ENCODE results near the gene GNG7.
"Not testable (repeated sequence)": the region's sequence is repeated elsewhere in the genome, so short reads cannot be mapped to it uniquely, and the experiment has no call there.

Gene GNG7

GRCh38 chr19:2609389-2610116 is 92.9 kb downstream of the GNG7 start:
- H3K4me1 Mint-ChIP-seq (ENCODE audit: low read depth) = peaks cover 34% of the 10 kb centered on the region
- H3K4me3 Mint-ChIP-seq = peak overlapping the region; percentile 57
- no peaks in the 10 kb centered on the region for H3K9me3 Mint-ChIP-seq
- H3K27ac Mint-ChIP-seq = no peak overlapping the region
- peaks cover 18% of the 10 kb centered on the region for H3K27me3 Mint-ChIP-seq (ENCODE audit: low read depth)
- H3K36me3 Mint-ChIP-seq (ENCODE audit: low read depth) = no peaks in the 10 kb centered on the region

DNA sequence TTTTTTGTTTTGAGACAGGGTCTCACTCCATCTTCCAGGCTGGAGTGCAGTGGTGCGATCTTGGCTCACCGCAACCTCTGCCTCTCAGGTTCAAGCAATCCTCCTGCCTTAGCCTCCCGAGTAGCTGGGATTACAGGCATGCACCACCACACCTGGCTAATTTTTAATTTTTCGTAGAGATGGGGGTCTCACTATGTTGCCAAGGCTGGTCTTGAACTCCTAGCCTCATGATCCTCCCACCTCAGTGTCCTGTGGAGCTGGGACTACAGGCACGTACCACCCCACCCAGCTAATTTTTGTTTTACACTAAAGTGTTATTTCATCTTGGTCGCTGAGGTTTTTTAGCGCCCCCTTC is 93.5 kb downstream of the GNG7 start:
- peak overlapping the region; percentile 13 for H3K4me3 Mint-ChIP-seq

DNA sequence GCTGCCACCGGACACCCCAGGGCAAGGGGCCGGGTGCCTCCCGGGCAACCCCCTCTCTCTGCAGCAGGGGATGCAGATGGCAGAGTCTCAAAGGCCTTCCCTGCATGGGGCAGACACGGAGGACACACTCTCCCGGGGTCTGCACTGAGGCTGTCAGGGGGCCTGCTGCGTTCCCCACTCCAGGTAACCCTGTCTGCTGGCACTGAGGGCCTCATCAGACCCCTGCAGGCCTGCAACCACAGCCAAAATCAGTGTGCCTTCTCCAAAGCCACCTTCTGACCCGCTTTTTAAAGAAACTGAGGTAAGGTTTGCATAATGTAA is 93.9 kb downstream of the GNG7 start:
- H3K27ac Mint-ChIP-seq = no peak overlapping the region
- H3K9me3 Mint-ChIP-seq = no peaks in the 10 kb centered on the region
- peaks cover 27% of the 10 kb centered on the region for H3K4me1 Mint-ChIP-seq (ENCODE audit: low read depth)
- no peak overlapping the region for H3K4me3 Mint-ChIP-seq
- H3K36me3 Mint-ChIP-seq (ENCODE audit: low read depth) = no peaks in the 10 kb centered on the region
- H3K27me3 Mint-ChIP-seq (ENCODE audit: low read depth) = peaks cover 18% of the 10 kb centered on the region

More for the DNA sequence above, 93.5 kb downstream of the GNG7 start:
- not testable (repeated sequence) for H3K27ac Mint-ChIP-seq; H3K36me3 Mint-ChIP-seq (ENCODE audit: low read depth); H3K9me3 Mint-ChIP-seq
- H3K4me1 Mint-ChIP-seq (ENCODE audit: low read depth) = peaks cover 31% of the 10 kb centered on the region
- H3K27me3 Mint-ChIP-seq (ENCODE audit: low read depth) = peaks cover 18% of the 10 kb centered on the region

GRCh38 chr19:2607712-2608601 is 94.5 kb downstream of the GNG7 start:
- Mint-ChIP-seq H3K4me3 (peak overlapping the region; percentile 67), H3K4me1 (ENCODE audit: low read depth) (peaks cover 23% of the 10 kb centered on the region), H3K9me3 (no peaks in the 10 kb centered on the region), H3K27ac (peak overlapping the region; percentile 51), H3K36me3 (ENCODE audit: low read depth) (no peaks in the 10 kb centered on the region), H3K27me3 (ENCODE audit: low read depth) (peaks cover 18% of the 10 kb centered on the region)

- not testable (repeated sequence) for H3K9me3 Mint-ChIP-seq; H3K4me3 Mint-ChIP-seq; H3K27ac Mint-ChIP-seq; H3K36me3 Mint-ChIP-seq (ENCODE audit: low read depth)
- H3K4me1 Mint-ChIP-seq (ENCODE audit: low read depth) = peaks cover 23% of the 10 kb centered on the region
- peaks cover 18% of the 10 kb centered on the region for H3K27me3 Mint-ChIP-seq (ENCODE audit: low read depth)
These were observed 95.7 kb downstream of the GNG7 start for GRCh38 chr19:2606774-2607173.

DNA sequence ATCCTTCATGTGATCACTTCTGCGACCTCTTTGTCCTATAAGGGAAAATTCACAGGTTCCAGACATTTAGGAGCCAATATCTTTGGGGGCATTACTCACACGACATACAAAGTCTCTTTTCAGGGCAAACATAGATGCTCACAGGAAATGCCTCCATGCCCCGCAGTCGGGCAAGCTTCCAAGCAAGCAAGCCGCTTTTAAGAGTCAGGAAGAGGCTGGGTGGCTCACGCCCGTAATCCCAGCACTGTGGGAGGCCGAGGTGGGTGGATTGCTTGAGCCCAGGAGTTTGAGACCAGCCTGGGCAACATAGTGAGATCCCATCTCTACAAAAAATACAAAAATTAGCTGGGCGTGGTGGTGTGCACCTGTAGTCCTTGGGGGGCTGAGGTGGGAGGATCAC is 96.6 kb downstream of the GNG7 start:
- H3K4me3 Mint-ChIP-seq; H3K36me3 Mint-ChIP-seq (ENCODE audit: low read depth): not testable (repeated sequence)

GRCh38 chr19:2604747-2605329 is 97.7 kb downstream of the GNG7 start:
- Mint-ChIP-seq H3K27me3 (ENCODE audit: low read depth) (peaks cover 24% of the 10 kb centered on the region), H3K4me1 (ENCODE audit: low read depth) (peaks cover 20% of the 10 kb centered on the region), H3K36me3 (ENCODE audit: low read depth) (no peaks in the 10 kb centered on the region), H3K9me3 (no peaks in the 10 kb centered on the region), H3K27ac (no peak overlapping the region), H3K4me3 (no peak overlapping the region)

More for the DNA sequence above, 96.6 kb downstream of the GNG7 start:
- Mint-ChIP-seq H3K4me1 (ENCODE audit: low read depth) (peaks cover 23% of the 10 kb centered on the region), H3K27me3 (ENCODE audit: low read depth) (peaks cover 24% of the 10 kb centered on the region)
- not testable (repeated sequence) for H3K27ac Mint-ChIP-seq, H3K9me3 Mint-ChIP-seq

- Mint-ChIP-seq H3K4me1 (ENCODE audit: low read depth) (peaks cover 20% of the 10 kb centered on the region), H3K4me3 (no peak overlapping the region), H3K36me3 (ENCODE audit: low read depth) (no peaks in the 10 kb centered on the region)
These were observed 99.2 kb downstream of the GNG7 start for GRCh38 chr19:2603334-2603733.

GRCh38 chr19:2602391-2603181 is 99.9 kb downstream of the GNG7 start:
- H3K36me3 Mint-ChIP-seq (ENCODE audit: low read depth) = no peaks in the 10 kb centered on the region
- peaks cover 6% of the 10 kb centered on the region for H3K27me3 Mint-ChIP-seq (ENCODE audit: low read depth)
- H3K4me3 Mint-ChIP-seq = no peak overlapping the region
- H3K4me1 Mint-ChIP-seq (ENCODE audit: low read depth) = peaks cover 14% of the 10 kb centered on the region
- H3K27ac Mint-ChIP-seq = peak overlapping the region; percentile 74
- H3K9me3 Mint-ChIP-seq = no peaks in the 10 kb centered on the region

More at GRCh38 chr19:2603334-2603733, 99.2 kb downstream of the GNG7 start:
- H3K27me3 Mint-ChIP-seq (ENCODE audit: low read depth) = peaks cover 12% of the 10 kb centered on the region
- no peaks in the 10 kb centered on the region for H3K9me3 Mint-ChIP-seq
- H3K27ac Mint-ChIP-seq = no peak overlapping the region

GRCh38 chr19:2600914-2601870 is 101.3 kb downstream of the GNG7 start:
- peaks cover 14% of the 10 kb centered on the region for H3K4me1 Mint-ChIP-seq (ENCODE audit: low read depth)
- H3K9me3 Mint-ChIP-seq = no peaks in the 10 kb centered on the region
- no peak overlapping the region for H3K4me3 Mint-ChIP-seq
- no peaks in the 10 kb centered on the region for H3K36me3 Mint-ChIP-seq (ENCODE audit: low read depth)
- peaks cover 5% of the 10 kb centered on the region for H3K27me3 Mint-ChIP-seq (ENCODE audit: low read depth)
- H3K27ac Mint-ChIP-seq = no peak overlapping the region

DNA sequence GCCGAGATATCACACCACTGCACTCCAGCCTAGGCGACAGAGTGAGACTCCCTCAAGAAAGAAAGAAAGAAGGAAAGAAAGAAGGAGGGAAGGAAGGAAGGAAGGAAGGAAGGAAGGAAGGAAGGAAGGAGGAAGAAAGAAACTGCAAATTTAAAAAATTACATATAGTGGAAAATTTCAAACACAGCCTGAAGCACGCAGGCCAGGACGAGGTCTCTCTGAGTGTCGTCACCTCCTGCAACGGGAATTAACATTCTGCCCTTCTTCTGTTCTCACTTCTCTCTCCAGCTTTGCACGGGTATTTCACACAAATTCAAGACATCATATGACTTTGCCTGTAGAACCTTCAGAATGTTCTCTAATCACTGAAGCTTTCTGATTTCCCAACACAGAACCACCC is 108.2 kb downstream of the GNG7 start:
- Mint-ChIP-seq H3K4me1 (ENCODE audit: low read depth) (peaks cover 7% of the 10 kb centered on the region), H3K27me3 (ENCODE audit: low read depth) (peaks cover 20% of the 10 kb centered on the region), H3K27ac (no peak overlapping the region), H3K4me3 (no peak overlapping the region), H3K36me3 (ENCODE audit: low read depth) (no peaks in the 10 kb centered on the region), H3K9me3 (no peaks in the 10 kb centered on the region)

GRCh38 chr19:2592824-2593223 is 109.7 kb downstream of the GNG7 start:
- no peaks in the 10 kb centered on the region for H3K9me3 Mint-ChIP-seq
- H3K27ac Mint-ChIP-seq = no peak overlapping the region
- no peak overlapping the region for H3K4me3 Mint-ChIP-seq
- no peaks in the 10 kb centered on the region for H3K36me3 Mint-ChIP-seq (ENCODE audit: low read depth)
- H3K4me1 Mint-ChIP-seq (ENCODE audit: low read depth) = no peaks in the 10 kb centered on the region
- peaks cover 23% of the 10 kb centered on the region for H3K27me3 Mint-ChIP-seq (ENCODE audit: low read depth)

- no peaks in the 10 kb centered on the region for H3K9me3 Mint-ChIP-seq
- no peak overlapping the region for H3K27ac Mint-ChIP-seq
- H3K27me3 Mint-ChIP-seq (ENCODE audit: low read depth) = peaks cover 23% of the 10 kb centered on the region
- no peaks in the 10 kb centered on the region for H3K36me3 Mint-ChIP-seq (ENCODE audit: low read depth)
- no peaks in the 10 kb centered on the region for H3K4me1 Mint-ChIP-seq (ENCODE audit: low read depth)
- no peak overlapping the region for H3K4me3 Mint-ChIP-seq
These were observed 110.8 kb downstream of the GNG7 start for GRCh38 chr19:2591537-2592291.

Measured in T-helper 1 cell treated with Interleukin-12 subunit alpha and Interleukin-12 subunit beta and Interleukin-4 antibody, amounts not matched to agents 30 μg/mL and 1 μg/mL, for 36 hours (primary cell).